HepG2 (cell line): ENCODE measurements around the gene REEP3. TPM values are rescaled to one million over a fixed set of nuclear protein-coding genes. Genes with fewer than 3 reads are reported as not detected.

Experiments
- ATAC-seq: fragments of 200-7000 bp; cut with Tn5 transposase; 3 replicates; pipeline ENCODE4 v1.9.1; 2020; ENCODE audit warnings: mild to moderate bottlenecking, moderate library complexity
- BruUV-seq: library from RNA; stranded (reverse); fragments of 400-500 nt; replicated peaks from 2 replicates; lab custom pipeline; 2021; lab: Mats Ljungman, UMichigan
- CTCF ChIA-PET: fragments of 300-600 bp; formaldehyde crosslinking; extraction: SDS; loops from one replicate; lab custom pipeline; 2021; ENCODE audit warnings: low total read pairs, inconsistent platforms, low intra/inter-chr PET ratio; lab: Yijun Ruan, JAX
- POLR2A ChIA-PET: fragments of 350-600 bp; sonication (Branson Sonifier 250); formaldehyde crosslinking; loops from one replicate; lab custom pipeline; 2020; ENCODE audit warnings: antibody characterized with exemption, inconsistent platforms; lab: Yijun Ruan, JAX
- DNase-seq: peaks from one replicate; pipeline ENCODE4 v3.0.0-alpha.2; 2015; ENCODE audit warnings: low spot score
- FAIRE-seq: peaks from 3 replicates; lab custom pipeline; 2011; peaks lifted over from hg19 to GRCh38; lab: Jason Lieb, UNC
- H2AFZ ChIP-seq: one replicate; pipeline ENCODE4 v1.6.1; 2011; ENCODE audit warnings: low read length, inconsistent platforms
- H3K27ac ChIP-seq: fragments of 300-600 bp; 3 replicates; pipeline ENCODE4 v1.8.0; 2011; ENCODE audit warnings: mixed run types, mild to moderate bottlenecking, mixed read lengths, low read length, inconsistent platforms; ENCODE audit not compliant: insufficient read depth; ENCODE audit errors: extremely low read length
- H3K27me3 ChIP-seq, 2 experiments: fragments of 200-600 bp in 1 of 2; 2 replicates in 1 of 2; 3 replicates in 1 of 2; pipeline versions ENCODE4 v1.6.0 to v1.8.0; 2011; ENCODE audit warnings: low read length in 2 of 2, mild to moderate bottlenecking in 2 of 2, moderate library complexity in 2 of 2, inconsistent platforms in 1 of 2; ENCODE audit not compliant: insufficient read depth in 2 of 2, control insufficient read depth in 1 of 2
- H3K36me3 ChIP-seq, 2 experiments: fragments of 200-600 bp in 1 of 2; replicated peaks in 1 of 2; 2 replicates in 1 of 2; 3 replicates in 1 of 2; pipeline versions ENCODE4 v1.5.1 to v1.8.0; 2011; ENCODE audit warnings: low read length in 2 of 2, inconsistent platforms in 1 of 2; ENCODE audit not compliant: insufficient read depth in 2 of 2, control insufficient read depth in 1 of 2
- H3K4me1 ChIP-seq: 2 replicates; pipeline ENCODE4 v1.5.1; 2012; ENCODE audit warnings: low read length, inconsistent platforms; ENCODE audit not compliant: insufficient read depth
- H3K4me2 ChIP-seq: 2 replicates; pipeline ENCODE4 v1.6.0; 2011; ENCODE audit warnings: low read depth, low read length, inconsistent platforms
- H3K4me3 ChIP-seq, 3 experiments: fragments of 200-600 bp in 1 of 3; sonication (generic), shearing (Covaris generic) in 1 of 3; replicated peaks in 1 of 3; 2 replicates each; pipeline ENCODE4 v1.5.1; 2011 to 2016; ENCODE audit warnings: low read length in 3 of 3, inconsistent platforms in 2 of 3, low read depth in 2 of 3, mild to moderate bottlenecking in 2 of 3, control low read depth in 1 of 3, mixed read lengths in 1 of 3; ENCODE audit not compliant: insufficient read depth in 1 of 3
- H3K79me2 ChIP-seq: one replicate; pipeline ENCODE4 v1.6.1; 2011; ENCODE audit warnings: low read length, inconsistent platforms; ENCODE audit not compliant: insufficient read depth
- H3K9ac ChIP-seq: 2 replicates; pipeline ENCODE4 v1.6.0; 2011; ENCODE audit warnings: mild to moderate bottlenecking, low read depth, low read length, inconsistent platforms; ENCODE audit not compliant: insufficient read depth
- H3K9me3 ChIP-seq: 2 replicates; pipeline ENCODE4 v1.5.1; 2012; ENCODE audit warnings: mild to moderate bottlenecking, low read length
- H4K20me1 ChIP-seq: 2 replicates; pipeline ENCODE4 v1.6.0; 2011; ENCODE audit warnings: inconsistent platforms, mild to moderate bottlenecking, low read length, moderate library complexity; ENCODE audit not compliant: insufficient read depth
- ATM ChIP-seq: fragments of 450-650 bp; IDR thresholded peaks from 2 replicates; pipeline ENCODE4 v1.7.1; 2017; ENCODE audit warnings: mild to moderate bottlenecking, borderline replicate concordance
- FOXP1 ChIP-seq, 2 experiments: fragments of 450-650 bp in 1 of 2; IDR thresholded peaks; 2 replicates each; pipeline ENCODE4 v1.6.1; 2017 to 2018; ENCODE audit warnings: antibody characterized with exemption in 1 of 2
- HIVEP1 ChIP-seq: sonication (generic); formaldehyde crosslinking; IDR thresholded peaks from 2 replicates; pipeline ENCODE4 v1.4.0; 2020; ENCODE audit warnings: mild to moderate bottlenecking, missing genetic modification reagents
- KDM6A ChIP-seq: IDR thresholded peaks from 2 replicates; pipeline ENCODE4 v1.6.1; 2016; ENCODE audit warnings: low read depth
- MTF1 ChIP-seq: sonication (generic); formaldehyde crosslinking; IDR thresholded peaks from 2 replicates; pipeline ENCODE4 v1.5.0; 2020; ENCODE audit warnings: missing genetic modification reagents
- ONECUT2 ChIP-seq: sonication (generic); formaldehyde crosslinking; IDR thresholded peaks from 2 replicates; pipeline ENCODE4 v1.4.0; 2020; ENCODE audit warnings: missing genetic modification reagents
- RARA ChIP-seq: IDR thresholded peaks from 2 replicates; pipeline ENCODE4 v1.6.1; 2016; ENCODE audit warnings: missing genetic modification reagents, missing compliant biosample characterization
- ZNF232 ChIP-seq: sonication (generic); formaldehyde crosslinking; IDR thresholded peaks from 2 replicates; pipeline ENCODE4 v1.4.0; 2020; ENCODE audit warnings: missing genetic modification reagents, borderline replicate concordance
- ZNF749 ChIP-seq: sonication (generic); formaldehyde crosslinking; IDR thresholded peaks from 2 replicates; pipeline ENCODE4 v1.8.0; 2022; ENCODE audit warnings: mild to moderate bottlenecking, missing genetic modification reagents, moderate library complexity, borderline replicate concordance
- WGBS: methylation state at CpG from one replicate; pipeline ENCODE4 v1.1.6; 2017; ENCODE audit warnings: low lambda C conversion rate; 5-methylcytosine and 5-hydroxymethylcytosine counted together
- in situ Hi-C: cut with HindIII; loops from 2 replicates; pipeline ENCODE4 v1.10.0; 2017; ENCODE audit warnings: low pct_unique_long_range_greater_than_20kb; ENCODE audit not compliant: extremely low pct_ligation_motif_present
- intact Hi-C: fragments of 100-400 bp; cut with micrococcal nuclease; formaldehyde crosslinking; loops from one replicate; pipeline ENCODE4 v1.10.0; 2022; ENCODE audit not compliant: unreplicated experiment
- polyA plus RNA-seq, 8 experiments: library from polyadenylated mRNA; depleted of rRNA in 3 of 8; stranded (reverse) in 7 of 8; unstranded in 1 of 8; fragments of >200 nt; fragmentation: Illumina TruSeq in 4 of 8; extraction: Trizol in 4 of 8; gene quantifications; 2 replicates each; pipeline versions ENCODE4 v1.2.1 to v1.2.3, GENCODE V29; 2011 to 2016; ENCODE audit warnings: low read depth in 4 of 8, missing spikeins in 1 of 8, mixed read lengths in 1 of 8; ENCODE audit not compliant: insufficient read depth in 1 of 8
- total RNA-seq, 5 experiments: library from RNA; depleted of rRNA; stranded (reverse); fragments of >200 nt; fragmentation: Illumina TruSeq; extraction: Trizol; gene quantifications; 2 replicates each; pipeline ENCODE4 v1.2.3, GENCODE V29; 2016; ENCODE audit warnings: low read depth in 1 of 5
- TF ChIP-seq, protein P1 (sequence below): sonication (generic); formaldehyde crosslinking; IDR thresholded peaks from 2 replicates; pipeline ENCODE4 v1.8.1; 2022; ENCODE audit warnings: low read depth, mild to moderate bottlenecking, missing genetic modification reagents

Gene REEP3
- total and polyA plus RNA-seq, 2 of the 13 experiments (the other 11 are each of a cell fraction or from before 2014, with no cell fraction given), result 7.1 to 31.4 TPM

DNA sequence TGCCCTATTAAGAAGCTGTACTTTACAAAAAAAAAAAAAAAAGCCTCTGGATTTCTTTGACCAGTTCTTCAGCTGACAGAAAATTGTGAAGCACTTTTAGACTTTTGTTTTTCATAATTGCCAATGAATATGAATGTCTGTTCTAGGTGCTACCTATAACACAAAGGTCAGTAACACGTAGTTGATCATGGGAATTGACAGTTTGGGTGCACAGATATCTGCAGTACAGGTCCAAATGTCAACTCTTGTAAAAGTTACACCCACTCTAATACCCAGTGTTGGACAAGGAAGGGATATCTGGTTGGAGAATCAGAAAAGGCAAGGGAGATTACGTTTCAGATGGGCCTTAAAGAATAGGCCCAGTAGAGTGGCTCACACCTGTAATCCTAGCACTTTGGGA is 1.8 kb downstream of the REEP3 start:
- Histone ChIP-seq H3K27me3 (no peaks in the 10 kb centered on the region), H3K9me3 (no peaks in the 10 kb centered on the region), H3K79me2 (peaks cover 85% of the 10 kb centered on the region), H3K36me3 (no peaks in the 10 kb centered on the region), H3K27ac (no peak overlapping the region), H2AFZ (no peak overlapping the region), H3K4me1 (peaks cover 68% of the 10 kb centered on the region), H3K4me2 (peak overlapping the region; percentile 90), H3K4me3 (peak overlapping the region in 1 of 3 experiments; percentile 87; a peak in 2 of 6 replicates), H4K20me1 (peaks cover 4% of the 10 kb centered on the region; the same call in 1 of the 2 replicates), H3K9ac (peak overlapping the region; percentile 99; the same call in 1 of the 2 replicates)
- ChIA-PET CTCF (no interaction called here), POLR2A (interaction anchor here (0.9 to 2.0 kb wide), 2 partner anchors 255 to 258 kb away, joined by 3 to 12 read pairs; no protein-coding TSS in a partner anchor)
- in situ Hi-C loops, result no loop called here
- intact Hi-C loops, result loop anchor here (1.0 to 5.0 kb wide), 3 partner anchors 57 to 306 kb away; no protein-coding TSS in a partner anchor
- WGBS, result 65% methylated on average over 2 of the region's 2 CpGs
- FAIRE-seq, result no peak
- no peak for DNase-seq
- TF ChIP-seq ZNF232, result no peak
- TF ChIP-seq KDM6A (CRISPR knock-in tag), result no peak
- TF ChIP-seq, protein P1, sequence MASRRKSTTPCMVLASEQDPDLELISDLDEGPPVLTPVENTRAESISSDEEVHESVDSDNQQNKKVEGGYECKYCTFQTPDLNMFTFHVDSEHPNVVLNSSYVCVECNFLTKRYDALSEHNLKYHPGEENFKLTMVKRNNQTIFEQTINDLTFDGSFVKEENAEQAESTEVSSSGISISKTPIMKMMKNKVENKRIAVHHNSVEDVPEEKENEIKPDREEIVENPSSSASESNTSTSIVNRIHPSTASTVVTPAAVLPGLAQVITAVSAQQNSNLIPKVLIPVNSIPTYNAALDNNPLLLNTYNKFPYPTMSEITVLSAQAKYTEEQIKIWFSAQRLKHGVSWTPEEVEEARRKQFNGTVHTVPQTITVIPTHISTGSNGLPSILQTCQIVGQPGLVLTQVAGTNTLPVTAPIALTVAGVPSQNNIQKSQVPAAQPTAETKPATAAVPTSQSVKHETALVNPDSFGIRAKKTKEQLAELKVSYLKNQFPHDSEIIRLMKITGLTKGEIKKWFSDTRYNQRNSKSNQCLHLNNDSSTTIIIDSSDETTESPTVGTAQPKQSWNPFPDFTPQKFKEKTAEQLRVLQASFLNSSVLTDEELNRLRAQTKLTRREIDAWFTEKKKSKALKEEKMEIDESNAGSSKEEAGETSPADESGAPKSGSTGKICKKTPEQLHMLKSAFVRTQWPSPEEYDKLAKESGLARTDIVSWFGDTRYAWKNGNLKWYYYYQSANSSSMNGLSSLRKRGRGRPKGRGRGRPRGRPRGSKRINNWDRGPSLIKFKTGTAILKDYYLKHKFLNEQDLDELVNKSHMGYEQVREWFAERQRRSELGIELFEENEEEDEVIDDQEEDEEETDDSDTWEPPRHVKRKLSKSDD (CRISPR knock-in tag), result no peak
- TF ChIP-seq HIVEP1 (CRISPR knock-in tag), result no peak
- TF ChIP-seq ONECUT2 (CRISPR knock-in tag), result no peak
- no peak for TF ChIP-seq MTF1 (CRISPR knock-in tag)
- TF ChIP-seq RARA (CRISPR knock-in tag), result no peak
- TF ChIP-seq FOXP1 (IDR thresholded peaks at IDR 0.05), result no peak
- TF ChIP-seq FOXP1 (CRISPR knock-in tag; IDR thresholded peaks at IDR 0.05), result no peak
- no peak for TF ChIP-seq ATM
- TF ChIP-seq ZNF749 (CRISPR knock-in tag), result no peak
- BruUV-seq, result no TSS peak
- ATAC-seq, result no peak
